Stimulated activated CD8-positive, alpha-beta memory T cell treated with anti-CD3 and anti-CD28 coated beads, Interleukin-4, amount 100 ng/mL, for 4 hours (primary cell): ENCODE measurements around the gene MYO1B.
A peak's percentile ranks its signal among the peaks of the same experiment; 100 is the strongest.

Source experiments
- DNase-seq, 2 donors: peaks; one replicate each; pipeline ENCODE4 v3.0.0-alpha.2; 2020; ENCODE audit warnings: low read depth in 2 of 2, low spot score in 1 of 2

The MYO1B gene

GRCh38 chr2:191225690-191226089 is 19.5 kb upstream of the MYO1B start:
- no peak for DNase-seq

DNA sequence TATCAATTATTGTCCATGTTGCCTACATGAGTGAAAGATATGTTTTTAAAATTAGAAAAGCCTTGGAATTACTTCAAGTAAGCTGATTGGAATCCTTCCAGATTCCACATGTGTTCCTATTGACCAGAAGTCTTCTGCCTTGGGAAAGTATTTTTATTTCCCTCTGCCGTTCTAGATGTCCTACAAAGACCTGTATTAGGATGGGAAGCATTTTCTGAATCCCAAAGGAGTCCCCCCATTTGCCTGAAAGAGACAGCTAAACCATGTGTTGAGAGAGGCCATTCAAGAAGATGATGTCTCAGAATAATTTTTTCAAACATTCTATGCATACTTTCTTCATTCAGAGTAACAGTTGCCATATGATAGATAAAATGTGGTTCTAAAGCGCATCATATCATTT is 19.0 kb upstream of the MYO1B start:
- DNase-seq, result no peak

- DNase-seq, result no peak
Measured at GRCh38 chr2:191228333-191228732, 16.9 kb upstream of the MYO1B start.

- no peak for DNase-seq
Measured at GRCh38 chr2:191228861-191229260, 16.3 kb upstream of the MYO1B start.

- no peak for DNase-seq
Measured at GRCh38 chr2:191230174-191230573, 15.0 kb upstream of the MYO1B start.

GRCh38 chr2:191231995-191232394 is 13.2 kb upstream of the MYO1B start:
- DNase-seq, result no peak

DNA sequence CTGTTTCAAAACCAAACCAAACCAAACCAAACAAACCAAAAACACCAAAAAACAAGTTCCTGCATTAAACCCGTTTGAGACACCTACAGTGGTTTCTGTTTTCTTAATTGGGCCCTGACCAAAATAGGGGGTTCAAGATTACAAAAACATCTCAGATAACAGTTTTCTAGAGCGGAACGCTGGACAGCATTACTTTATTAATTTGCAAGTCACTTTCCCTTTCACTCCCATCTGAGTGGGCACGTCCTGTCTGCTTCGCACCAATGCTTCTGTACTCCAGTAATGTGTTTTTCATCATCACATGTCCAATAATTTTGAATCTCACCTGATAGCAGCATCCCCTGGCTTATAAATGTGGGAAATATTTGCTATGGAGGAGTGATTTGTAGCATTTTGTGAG is 11.7 kb upstream of the MYO1B start:
- DNase-seq, result no peak

DNA sequence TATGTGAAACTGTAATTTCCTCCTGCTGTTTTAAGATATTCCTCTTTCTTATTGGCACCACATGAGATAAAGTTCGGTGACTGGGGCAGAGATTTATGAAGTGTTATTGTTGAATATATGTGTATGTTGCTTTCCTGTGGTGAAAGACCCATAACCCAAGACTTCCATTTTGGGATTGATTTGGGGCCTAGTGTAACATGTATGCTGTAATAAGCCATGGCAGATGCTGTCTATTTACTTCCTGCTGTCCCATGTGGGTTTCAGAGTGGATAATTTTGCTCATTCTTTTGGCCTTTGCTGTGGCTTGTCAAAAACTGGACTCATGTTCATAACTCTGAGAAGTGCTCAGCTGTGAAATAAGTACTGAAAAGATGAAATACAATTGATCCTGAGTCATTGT is 10.8 kb upstream of the MYO1B start:
- DNase-seq, result no peak

DNA sequence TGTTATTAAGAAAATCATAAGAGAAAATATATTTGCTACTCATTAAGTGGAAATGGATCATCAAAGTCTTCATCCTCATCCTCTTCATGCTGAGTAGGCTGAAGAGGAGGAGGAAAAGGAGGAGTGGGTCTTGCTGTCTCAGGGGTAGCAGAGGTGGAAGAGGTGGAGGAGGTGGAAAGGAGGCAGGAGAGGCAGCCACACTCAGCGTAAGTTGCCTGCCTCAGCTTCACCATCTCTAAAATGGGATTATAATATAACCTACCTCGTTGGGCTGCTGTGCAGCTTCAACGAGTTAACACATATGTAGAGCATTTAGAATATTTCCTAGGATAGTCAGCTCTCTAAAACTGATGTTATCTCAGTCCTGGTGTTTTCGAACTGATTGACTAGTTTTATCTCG is 4.3 kb upstream of the MYO1B start:
- DNase-seq, result no peak

DNA sequence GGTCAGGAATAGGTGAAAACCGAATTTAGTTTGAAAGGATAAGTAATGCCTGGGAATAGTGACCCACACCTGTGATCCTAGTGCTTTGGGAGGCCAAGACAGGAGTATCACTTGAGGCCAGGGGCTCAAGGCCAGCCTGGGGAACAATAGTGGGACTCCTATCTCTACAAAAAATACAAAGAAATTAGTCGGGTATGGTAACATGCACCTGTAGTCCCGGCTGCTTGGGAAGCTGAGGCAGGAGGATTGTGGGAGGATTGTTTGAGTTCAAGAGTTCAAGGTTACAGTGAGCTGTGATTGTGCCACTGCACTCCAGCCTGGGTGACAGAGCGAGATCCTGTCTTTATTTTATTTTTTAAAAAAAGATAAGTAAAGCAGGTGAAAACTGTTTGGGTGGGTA is 3.8 kb upstream of the MYO1B start:
- DNase-seq, result no peak

DNA sequence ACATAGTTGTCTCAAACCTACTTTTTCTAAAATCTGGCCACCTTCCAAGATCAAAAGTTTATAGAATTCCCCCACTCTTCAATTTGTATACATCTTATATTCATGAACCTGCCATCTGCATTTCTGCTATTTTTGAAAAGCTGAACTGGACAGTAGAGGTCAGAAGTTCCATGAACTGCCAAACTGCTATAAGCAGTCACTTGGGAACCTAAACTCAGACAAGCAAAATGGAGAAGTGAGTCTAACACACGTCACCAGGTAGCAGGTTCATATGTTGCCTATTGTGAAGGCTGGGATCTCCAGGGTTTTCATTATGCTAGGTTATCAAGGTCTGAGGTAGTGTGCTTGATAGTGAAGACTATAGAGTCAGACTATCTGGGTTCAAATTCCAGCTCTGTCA is 2.0 kb upstream of the MYO1B start:
- DNase-seq, result no peak

DNA sequence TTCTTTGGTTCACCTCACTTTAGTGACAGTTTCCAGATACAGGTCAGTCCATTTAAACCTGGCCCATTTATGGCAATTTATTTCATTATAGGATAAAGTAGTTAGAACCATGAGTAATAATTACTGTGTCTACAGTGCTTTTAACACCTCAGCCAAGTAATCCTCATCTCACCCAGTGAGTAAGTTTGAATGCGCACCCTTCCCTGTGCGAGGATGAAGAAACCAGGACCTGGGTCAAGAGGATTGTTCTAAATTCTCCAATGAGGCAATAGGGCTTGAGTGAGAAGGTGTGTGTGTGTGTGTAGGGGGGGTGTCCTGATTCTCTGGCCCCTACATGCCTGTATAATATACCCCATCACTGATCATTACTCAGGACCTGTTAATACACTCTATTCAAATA is 854 bp upstream of the MYO1B start:
- DNase-seq, result no peak

- peak in 1 of 2 donors; percentile 0 for DNase-seq
Measured at GRCh38 chr2:191245869-191246531, 796 bp downstream of the MYO1B start.

- no peak for DNase-seq
Measured at GRCh38 chr2:191246820-191247380, 1.7 kb downstream of the MYO1B start.

DNA sequence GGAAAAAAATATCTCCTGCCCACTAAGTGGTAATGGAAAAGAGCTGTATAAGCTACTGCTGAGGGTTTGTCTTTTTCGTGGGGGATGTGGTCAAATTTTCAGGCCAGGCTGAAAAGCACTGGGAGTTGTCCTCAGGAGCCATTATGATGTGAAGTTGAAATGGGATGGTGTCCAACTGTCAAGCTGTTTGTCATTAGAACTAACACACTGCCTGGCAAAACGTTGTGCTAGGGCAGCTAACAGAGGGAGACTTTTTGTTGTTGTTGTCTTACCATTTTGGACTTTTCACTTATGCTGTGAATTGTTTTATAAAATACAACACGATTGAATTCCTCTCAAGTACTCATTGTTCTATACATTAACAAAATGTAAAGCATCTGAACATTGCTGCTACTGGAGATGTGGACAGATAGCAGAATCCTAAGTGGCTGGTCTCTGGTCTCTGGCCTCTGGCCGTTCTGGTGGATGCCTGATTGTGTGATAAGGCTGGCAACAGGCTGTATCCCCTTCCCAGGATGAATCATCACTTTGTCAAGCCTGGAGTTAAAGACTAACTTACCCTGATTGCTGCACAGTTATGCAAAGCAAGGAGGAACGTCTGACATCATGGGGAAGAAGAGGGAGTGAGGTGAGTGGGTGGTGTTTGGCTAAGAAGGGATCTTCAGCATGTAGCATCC is 2.3 kb downstream of the MYO1B start:
- DNase-seq, result no peak

- no peak for DNase-seq
Measured at GRCh38 chr2:191249156-191249813, 4.1 kb downstream of the MYO1B start.

DNA sequence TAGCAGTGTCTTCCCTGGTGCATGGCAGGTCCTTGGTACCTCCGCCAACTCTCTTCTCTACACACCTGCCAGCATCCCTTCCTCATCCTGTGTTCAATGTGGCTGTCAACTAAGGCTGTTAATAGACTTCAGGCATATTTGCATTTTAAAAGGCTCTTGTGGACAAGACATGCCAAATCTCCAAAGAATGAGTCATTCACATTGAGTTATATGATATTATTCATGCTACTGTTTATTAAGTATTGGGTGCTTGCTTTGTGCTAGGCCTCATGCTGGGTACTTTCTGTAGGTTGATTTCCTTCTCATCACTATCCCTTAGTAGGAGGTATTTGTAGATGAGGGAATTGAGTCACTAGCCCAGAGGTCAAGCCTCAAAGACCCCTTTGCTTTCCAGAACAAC is 5.2 kb downstream of the MYO1B start:
- no peak for DNase-seq

DNA sequence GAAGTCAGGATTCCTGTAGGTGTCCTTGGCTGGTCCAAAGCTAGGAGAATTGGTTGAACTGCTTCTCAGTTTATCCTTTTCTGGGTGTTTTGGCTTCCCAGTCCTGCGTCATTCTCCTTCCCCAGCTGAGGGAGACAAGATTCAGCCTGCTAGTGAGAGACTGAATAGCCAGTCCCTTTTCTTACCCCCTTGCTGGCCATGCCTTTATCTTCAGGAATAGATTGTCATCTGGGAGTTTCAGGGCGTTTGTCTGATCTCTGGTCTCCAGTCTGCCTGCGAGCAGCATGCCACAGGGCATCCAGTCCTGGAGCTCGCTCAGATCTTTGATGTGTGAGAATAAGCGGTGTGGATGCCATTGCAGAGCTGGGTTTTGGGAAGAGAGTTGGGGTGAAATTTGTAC is 5.8 kb downstream of the MYO1B start:
- no peak for DNase-seq

DNA sequence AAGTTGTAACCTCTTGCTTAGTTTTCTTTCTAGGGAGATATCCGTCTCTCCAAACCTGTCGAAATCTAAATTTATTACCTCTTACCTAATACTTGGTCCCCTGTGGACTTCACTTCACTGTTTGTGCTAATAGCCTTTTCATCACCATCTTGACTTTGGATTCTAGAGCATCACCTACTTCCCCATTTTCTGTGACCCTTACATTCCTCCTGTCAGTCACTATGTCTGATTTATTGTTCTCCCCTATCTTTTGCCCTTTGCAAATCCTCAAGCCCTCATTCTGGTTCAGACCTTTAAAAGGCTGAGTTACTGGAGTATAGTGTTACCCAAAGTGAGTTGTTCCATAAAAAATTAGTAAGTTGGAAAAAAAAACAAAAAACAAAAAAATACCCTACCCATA is 7.5 kb downstream of the MYO1B start:
- no peak for DNase-seq

DNA sequence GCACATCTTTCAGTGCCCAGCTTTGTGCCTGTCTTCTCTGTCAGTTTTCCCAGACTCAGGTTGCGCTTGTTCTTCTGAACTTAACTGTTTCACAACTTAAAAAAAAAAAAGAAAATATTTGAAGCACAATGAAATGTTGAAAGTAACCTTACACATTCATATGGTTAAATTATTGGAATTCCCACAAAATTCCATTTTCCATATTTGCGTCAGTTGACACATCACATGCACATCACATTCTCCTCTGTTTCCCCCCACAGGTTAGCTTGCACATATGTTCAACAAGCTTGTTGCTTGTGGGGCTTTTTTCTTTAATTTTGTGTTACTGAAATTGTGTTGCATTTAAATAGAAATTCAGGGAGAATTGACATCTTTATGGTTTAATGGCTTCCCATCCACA is 8.3 kb downstream of the MYO1B start:
- no peak for DNase-seq

GRCh38 chr2:191255271-191255670 is 10.1 kb downstream of the MYO1B start:
- DNase-seq, result no peak

DNA sequence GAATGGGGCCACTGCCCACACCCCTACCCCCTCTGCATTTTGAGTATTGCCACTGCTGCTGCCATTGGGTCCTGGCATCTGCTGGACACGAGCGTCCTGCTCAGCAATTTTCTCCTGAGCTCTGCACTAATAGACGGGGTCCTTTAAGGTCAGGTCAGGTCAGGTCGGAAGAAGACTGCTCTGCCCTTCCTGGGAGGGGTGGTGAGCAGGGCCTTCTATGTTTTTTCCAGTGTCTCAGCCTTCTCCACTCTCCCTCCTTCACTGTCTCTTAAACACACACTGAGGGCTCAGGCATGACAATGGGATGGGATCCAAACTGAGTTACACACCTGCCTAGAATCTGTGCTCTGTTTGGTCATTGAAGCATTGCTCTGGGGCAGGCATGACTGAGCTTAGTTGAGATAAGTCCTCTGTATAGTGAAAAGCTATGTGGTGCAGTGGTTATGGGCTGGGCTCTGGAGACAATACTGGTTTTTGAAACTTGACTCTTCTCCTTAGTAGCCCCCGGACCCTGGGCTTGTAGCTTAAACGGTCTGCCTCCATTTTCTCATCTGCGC is 10.6 kb downstream of the MYO1B start:
- DNase-seq, result no peak
